Caki2 (cell line): Measurements from ENCODE around the gene CDKAL1. TPM values are rescaled to one million over a fixed set of nuclear protein-coding genes. Genes with fewer than 3 reads are reported as not detected.
"Not testable (repeated sequence)": the region's sequence is repeated elsewhere in the genome, so short reads cannot be mapped to it uniquely, and the experiment has no call there.

Source experiments
- DNase-seq: peaks from one replicate; pipeline ENCODE4 v3.0.0-alpha.2; 2015; ENCODE audit warnings: low read depth
- in situ Hi-C: cut with HindIII; loops from 2 replicates; pipeline ENCODE4 v1.10.0; 2016; ENCODE audit warnings: low sequenced_read_pairs, low pct_unique_long_range_greater_than_20kb, mixed read lengths
- total RNA-seq: library from RNA; depleted of rRNA; stranded (reverse); fragments of >200 nt; shearing (Covaris generic); gene quantifications from 2 replicates; pipeline ENCODE4 v1.2.3, GENCODE V29; 2014; ENCODE audit warnings: low replicate concordance

Gene CDKAL1
- total RNA-seq, 1 experiment from 2014 or later = 40.9 TPM

DNA sequence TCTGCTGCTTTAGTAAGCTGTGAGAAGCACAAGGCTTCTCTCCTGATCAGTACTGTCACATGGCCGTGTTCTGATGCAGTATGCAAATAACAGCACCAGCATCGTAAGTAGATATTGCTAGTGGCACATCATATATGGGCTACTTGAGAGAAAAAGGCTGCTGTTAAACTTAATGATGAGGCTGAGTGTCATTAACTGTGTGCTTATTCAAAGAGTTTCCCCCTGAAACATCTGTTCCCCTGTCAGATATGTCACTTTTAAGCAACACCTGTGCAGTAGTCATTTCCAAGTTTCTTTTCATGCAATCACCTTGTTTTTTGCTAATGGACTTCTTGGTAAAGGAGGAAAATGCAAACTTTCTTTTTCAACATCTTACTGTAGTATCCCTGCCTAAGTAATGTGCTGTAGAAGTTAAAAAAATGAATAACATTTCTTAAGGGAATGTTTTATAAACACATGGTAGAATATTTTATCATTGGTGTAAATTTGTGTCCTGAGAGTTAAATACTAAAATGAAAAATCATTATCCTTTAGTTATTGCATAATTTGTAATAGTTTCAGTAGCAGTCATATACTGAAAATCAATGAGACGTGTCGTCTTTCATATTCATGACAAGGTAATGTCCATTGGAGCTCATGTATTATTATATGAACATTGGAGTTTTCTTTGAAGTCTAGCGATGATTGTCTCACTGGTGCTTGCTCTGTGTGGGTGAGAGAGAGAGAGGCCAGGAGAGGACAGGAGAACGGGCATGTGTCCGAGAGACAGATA is 366.3 kb downstream of the CDKAL1 start:
- no peak for DNase-seq
- in situ Hi-C loops = no loop called here

DNA sequence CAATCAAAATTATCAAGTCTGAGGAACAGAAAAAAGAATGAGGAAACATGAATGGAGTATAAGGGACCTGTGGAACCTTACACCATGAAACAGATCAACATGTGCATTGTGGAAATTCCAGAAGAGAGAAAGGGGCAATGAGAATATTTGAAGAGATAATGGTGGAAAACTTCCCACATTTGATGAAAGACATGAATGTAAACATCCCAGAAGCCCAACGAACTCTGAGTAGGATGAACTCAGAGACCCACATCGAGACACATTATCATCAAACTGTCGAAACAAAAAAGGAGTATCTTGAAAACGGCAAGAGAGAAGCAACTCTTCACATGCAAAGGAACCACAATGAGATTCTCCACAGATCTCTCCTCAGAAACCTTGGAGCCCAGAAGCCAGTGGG is 371.1 kb downstream of the CDKAL1 start:
- in situ Hi-C loops = no loop called here
- no peak for DNase-seq

DNA sequence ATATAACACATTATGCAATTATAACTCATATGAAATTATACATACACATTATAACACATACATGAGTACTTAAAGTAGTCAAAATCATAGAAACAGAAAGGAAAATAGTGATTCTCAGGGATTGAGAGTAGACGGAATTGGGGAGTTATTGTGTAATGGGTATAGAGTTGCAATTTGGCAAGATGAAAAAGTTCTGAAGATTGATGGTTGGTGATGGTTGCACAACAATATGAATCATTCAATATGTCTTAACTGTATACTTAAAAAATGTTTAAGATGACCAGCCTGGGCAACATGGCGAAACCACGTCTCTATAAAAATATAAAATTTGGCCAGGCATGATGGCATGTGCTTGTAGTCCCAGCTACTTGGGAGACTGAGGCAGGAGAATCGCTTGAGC is 372.7 kb downstream of the CDKAL1 start:
- in situ Hi-C loops = no loop called here
- DNase-seq = no peak

DNA sequence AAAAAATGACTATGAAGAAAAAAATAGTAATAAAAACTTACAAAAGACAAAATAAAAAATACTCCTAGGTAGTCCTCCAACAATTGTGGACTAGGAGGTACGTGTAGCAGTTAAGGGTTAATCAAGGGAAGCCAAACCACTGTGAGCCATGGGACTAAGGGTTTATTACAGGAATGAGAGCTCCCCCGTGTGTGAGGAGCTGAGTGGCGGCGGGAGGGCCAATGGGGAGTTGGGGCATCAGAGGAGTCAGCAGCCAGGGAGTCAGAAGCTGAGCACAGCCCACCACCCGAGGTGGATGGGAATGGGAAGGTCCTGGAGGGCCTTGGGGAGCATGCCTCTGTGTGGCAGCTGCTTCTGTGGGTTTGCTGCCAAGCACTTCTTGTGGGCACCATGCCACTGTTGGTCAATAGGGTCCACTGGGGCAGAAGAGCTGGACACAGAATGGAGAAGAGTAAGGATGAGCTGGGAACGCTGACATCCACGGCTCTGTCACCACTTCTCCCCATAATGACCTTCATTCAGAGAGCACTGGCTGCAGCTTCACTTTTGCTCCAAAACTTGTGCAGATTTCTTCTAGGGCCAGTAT is 373.3 kb downstream of the CDKAL1 start:
- in situ Hi-C loops = no loop called here
- no peak for DNase-seq

DNA sequence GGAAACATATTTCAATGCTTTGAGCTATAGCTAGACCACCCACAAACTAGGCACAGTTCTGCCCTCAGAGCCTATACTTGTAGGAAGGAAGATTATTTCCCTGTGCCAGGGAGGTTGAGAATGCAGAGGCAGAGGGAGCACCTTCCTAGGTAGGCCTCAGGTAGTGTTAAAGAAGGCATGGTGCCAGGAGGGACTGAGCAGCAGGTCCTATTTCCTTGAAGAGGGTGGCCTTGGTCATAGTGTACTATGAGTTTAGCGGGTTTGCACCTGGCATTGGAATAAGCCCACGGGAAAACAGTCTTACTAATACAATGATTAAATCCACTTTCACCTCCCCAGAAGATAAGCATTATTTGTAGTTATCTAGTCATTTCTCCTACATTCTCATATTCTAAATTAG is 375.4 kb downstream of the CDKAL1 start:
- DNase-seq = no peak
- in situ Hi-C loops = no loop called here

DNA sequence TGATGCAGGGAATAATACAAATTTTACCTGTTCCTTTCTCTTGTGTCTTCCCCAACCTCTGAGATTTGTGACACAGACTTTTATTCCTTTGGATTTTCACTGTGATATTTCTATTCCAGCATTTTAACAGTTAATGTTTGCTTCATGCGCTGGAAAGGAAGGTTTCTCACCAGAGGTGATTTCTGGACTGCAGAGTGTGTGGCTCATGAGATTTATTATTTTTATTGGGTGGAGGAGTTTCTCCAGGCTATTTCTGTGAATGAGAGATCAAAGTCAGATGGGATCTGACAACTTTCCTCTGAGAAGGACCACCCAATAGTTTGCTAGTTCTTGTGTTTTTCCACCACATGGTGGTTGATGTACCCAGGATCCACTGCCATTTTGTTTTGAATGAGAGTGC is 377.5 kb downstream of the CDKAL1 start:
- in situ Hi-C loops = no loop called here
- DNase-seq = no peak

GRCh38 chr6:20915156-20915555 is 380.9 kb downstream of the CDKAL1 start:
- in situ Hi-C loops = no loop called here

GRCh38 chr6:20915626-20916025 is 381.4 kb downstream of the CDKAL1 start:
- no peak for DNase-seq
- in situ Hi-C loops = no loop called here

More at GRCh38 chr6:20915156-20915555, 380.9 kb downstream of the CDKAL1 start:
- no peak for DNase-seq

DNA sequence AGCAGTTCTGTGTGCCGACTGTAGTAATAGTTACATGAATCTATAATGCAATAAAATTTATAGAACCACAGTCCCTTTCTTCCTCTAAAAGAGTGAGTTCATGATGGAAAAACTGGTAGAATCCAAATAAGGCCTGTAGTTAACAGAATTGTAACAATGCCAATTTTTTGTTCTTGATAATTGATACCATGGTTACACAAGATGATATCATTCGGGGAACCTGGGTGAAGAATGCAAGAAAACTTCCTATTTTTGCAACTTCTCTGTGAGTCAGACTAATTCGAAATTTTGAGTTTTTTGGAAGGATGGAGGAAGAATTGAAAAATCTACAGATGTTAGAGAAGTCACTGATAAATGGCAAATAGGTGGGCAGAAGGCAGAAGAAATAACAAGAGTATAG is 381.8 kb downstream of the CDKAL1 start:
- in situ Hi-C loops = no loop called here
- no peak for DNase-seq

DNA sequence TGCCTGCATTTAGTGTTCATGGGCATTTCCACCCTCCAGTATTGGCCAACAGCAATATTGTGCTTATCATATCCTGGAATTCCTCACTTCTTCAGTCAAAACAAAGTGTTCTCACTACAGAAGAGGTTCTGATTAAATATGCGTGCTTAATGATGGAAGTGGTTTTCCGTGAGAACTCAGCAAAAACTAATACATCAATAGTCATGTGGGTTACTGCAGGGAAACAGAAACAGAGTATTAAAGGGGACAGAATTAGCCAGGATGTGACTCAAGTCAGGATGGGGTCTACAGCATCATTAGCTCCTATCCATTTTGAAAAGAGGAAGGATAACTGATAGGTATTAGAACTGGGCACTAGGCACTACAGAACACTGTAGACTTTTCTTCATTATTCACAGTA is 384.6 kb downstream of the CDKAL1 start:
- in situ Hi-C loops = no loop called here
- no peak for DNase-seq

GRCh38 chr6:20919677-20920385 is 385.6 kb downstream of the CDKAL1 start:
- no peak for DNase-seq
- in situ Hi-C loops = no loop called here

DNA sequence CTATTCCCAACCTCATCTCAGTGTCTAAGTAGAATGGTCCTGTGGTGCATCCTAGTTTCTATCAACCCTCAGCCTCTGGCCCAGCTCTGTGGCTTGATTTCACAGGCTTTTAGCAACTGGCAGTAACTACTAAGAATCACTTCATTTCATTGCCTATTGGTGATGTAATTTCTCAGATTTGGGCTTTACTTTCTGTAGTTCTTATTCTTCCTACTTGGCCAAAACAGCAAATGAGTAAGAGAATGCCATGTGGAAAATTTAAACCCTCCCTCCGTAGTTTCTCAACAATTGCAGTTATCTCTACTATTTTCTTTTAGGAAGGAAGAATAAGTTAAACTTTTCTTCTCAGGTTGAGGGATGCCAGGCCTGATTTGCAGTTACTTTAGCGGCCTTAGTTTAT is 387.3 kb downstream of the CDKAL1 start:
- in situ Hi-C loops = no loop called here

DNA sequence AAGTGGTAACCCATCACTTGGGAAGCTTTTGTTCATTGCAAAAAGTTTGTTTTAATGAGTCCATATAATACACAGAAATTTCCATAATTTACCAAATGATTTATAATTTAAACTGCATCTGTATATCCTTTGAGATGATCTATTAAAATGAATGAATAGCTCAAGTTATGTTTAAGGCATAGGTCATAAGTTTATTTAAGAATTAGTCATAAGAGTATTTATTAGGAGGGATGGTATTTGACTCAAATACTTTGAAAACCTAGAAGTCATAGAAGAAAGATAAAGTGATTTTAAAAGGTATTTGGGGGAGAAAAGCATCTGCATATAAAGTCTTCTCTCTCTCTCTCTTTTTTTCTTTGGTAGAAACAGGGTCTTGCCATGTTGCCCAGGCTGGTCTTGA is 388.5 kb downstream of the CDKAL1 start:
- in situ Hi-C loops = no loop called here
- no peak for DNase-seq

More for the DNA sequence above, 387.3 kb downstream of the CDKAL1 start:
- no peak for DNase-seq

- in situ Hi-C loops, DNase-seq: not testable (repeated sequence)
These were observed 389.8 kb downstream of the CDKAL1 start for GRCh38 chr6:20924094-20924493.

DNA sequence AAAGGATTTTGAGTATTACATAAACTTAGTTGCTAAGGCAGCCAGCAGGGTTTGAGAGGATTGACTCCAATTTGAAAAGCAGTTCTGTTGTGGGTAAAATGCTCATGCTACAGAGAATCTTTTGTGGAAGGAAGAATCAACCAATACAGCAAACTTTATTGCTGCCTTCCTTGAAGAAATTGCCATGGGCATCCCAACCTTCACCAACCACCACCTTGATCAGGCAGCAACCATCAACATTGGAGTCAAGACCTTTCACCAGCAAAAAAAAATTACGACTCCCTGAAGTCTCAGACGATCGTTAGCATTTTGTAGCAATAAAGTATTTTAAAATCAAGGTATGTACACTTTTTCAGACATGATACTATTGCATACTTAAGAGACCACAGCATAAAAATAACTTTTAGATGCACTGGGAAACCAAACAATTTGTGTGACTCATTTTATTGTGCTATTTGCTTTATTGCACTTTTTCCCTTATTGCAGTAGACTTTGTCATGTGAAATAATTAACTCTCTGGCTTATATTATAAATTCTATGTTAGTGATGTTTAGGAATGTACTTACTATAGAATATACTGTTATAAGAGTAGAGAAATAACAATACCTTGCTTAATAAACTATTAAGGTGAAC is 390.8 kb downstream of the CDKAL1 start:
- DNase-seq = no peak
- in situ Hi-C loops = no loop called here

- DNase-seq = no peak
- in situ Hi-C loops = no loop called here
These were observed 393.0 kb downstream of the CDKAL1 start for GRCh38 chr6:20927130-20927860.

- in situ Hi-C loops = no loop called here
- no peak for DNase-seq
These were observed 395.0 kb downstream of the CDKAL1 start for GRCh38 chr6:20929283-20929682.

GRCh38 chr6:20931093-20931492 is 396.8 kb downstream of the CDKAL1 start:
- in situ Hi-C loops = no loop called here
- DNase-seq = no peak
